Activated CD4-positive, alpha-beta memory T cell treated with anti-CD3 and anti-CD28 coated beads, Interleukin-2, amount 10 ng/mL, durations not matched to agents 7 days and 5 days (primary cell): ENCODE results near the gene ANXA11. TPM values are rescaled to one million over a fixed set of nuclear protein-coding genes. Genes with fewer than 3 reads are reported as not detected.
"Not testable (repeated sequence)": the region's sequence is repeated elsewhere in the genome, so short reads cannot be mapped to it uniquely, and the experiment has no call there.

Source experiments
- CTCF ChIA-PET: fragments of 350-600 bp; sonication (Branson Sonifier 250); formaldehyde crosslinking; loops from one replicate; lab custom pipeline; 2021; ENCODE audit warnings: antibody characterized with exemption, inconsistent platforms; lab: Charles Lee
- POLR2A ChIA-PET: fragments of 350-600 bp; sonication (Branson Sonifier 250); formaldehyde crosslinking; loops from one replicate; lab custom pipeline; 2021; ENCODE audit warnings: antibody characterized with exemption; lab: Charles Lee
- DNase-seq: peaks from one replicate; pipeline ENCODE4 v3.0.0-alpha.2; 2020
- H3K27ac Mint-ChIP-seq: one replicate; pipeline ENCODE4 v1.8.0; 2021; ENCODE audit warnings: mild to moderate bottlenecking, mixed read lengths
- H3K27me3 Mint-ChIP-seq: one replicate; pipeline ENCODE4 v1.8.0; 2021; ENCODE audit warnings: mixed read lengths
- H3K36me3 Mint-ChIP-seq: one replicate; pipeline ENCODE4 v1.8.0; 2021; ENCODE audit warnings: low read depth, mixed read lengths
- H3K4me1 Mint-ChIP-seq: one replicate; pipeline ENCODE4 v1.8.0; 2021; ENCODE audit warnings: mixed read lengths
- H3K4me3 Mint-ChIP-seq: one replicate; pipeline ENCODE4 v1.8.0; 2021; ENCODE audit warnings: mild to moderate bottlenecking, mixed read lengths
- H3K9me3 Mint-ChIP-seq: one replicate; pipeline ENCODE4 v1.8.0; 2021; ENCODE audit warnings: mixed read lengths
- total RNA-seq, 2 experiments: library from RNA; stranded (reverse); gene quantifications; one replicate each; pipeline ENCODE4 v1.2.3, GENCODE V29; 2021

Gene ANXA11
- total RNA-seq, 2 experiments from 2014 or later: 271 to 273 TPM

DNA sequence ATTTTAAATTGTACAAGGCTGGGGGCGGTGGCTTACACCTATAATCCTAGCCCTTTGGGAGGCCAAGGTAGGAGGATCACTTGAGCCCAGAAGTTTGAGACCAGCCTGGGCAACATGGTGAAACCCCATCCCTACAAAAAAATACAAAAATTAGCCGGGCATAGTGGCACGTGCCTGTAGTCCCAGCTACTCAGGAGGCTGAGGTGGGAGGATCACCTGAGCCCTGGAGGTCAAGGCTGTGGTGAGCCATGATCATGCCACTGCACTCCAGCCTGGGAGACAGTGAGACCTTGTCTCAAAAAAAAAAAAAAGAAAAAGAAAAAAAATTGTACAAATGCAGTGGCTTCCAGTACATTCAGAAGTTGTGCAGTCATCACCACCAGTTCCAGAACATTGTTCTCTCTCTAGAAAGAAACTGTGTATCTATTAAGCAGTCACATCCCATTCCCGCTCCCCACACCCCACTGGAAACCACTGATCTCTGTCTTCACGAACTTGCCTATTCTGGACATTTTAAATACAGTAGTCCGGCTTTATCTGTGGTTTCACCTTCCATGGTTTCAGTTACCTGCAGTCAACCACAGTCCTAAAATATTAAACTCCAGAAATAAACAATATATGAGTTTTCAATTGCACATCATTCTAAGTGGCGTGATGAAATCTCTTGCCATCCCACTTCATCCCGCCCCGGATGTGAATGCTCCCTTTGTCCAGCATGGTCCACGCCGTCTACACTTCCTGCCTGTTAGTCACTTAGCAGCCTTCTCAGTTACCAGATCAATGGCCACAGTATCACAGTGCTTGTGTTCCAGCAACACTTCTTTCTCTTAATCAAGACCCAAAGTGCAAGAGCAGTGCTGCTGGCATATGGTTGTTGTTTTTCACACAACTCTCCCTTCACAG is 59.7 kb downstream of the ANXA11 start:
- ChIA-PET POLR2A (interaction anchor here (1.0 to 2.8 kb wide), 5 partner anchors 58 to 77 kb away, joined by 3 to 22 read pairs (median 9); partner anchors contain the start of gene ANXA11), CTCF (interaction anchor here (0.7 to 7.4 kb wide), 8 partner anchors 43 to 77 kb away, joined by 3 to 138 read pairs (median 7); partner anchors contain the start of gene ANXA11)
- Mint-ChIP-seq H3K36me3 (peaks cover 24% of the 10 kb centered on the region), H3K4me1 (peaks cover 22% of the 10 kb centered on the region), H3K27ac (peak overlapping the region; percentile 32), H3K27me3 (peaks cover 11% of the 10 kb centered on the region)
- not testable (repeated sequence) for DNase-seq, H3K4me3 Mint-ChIP-seq, H3K9me3 Mint-ChIP-seq

DNA sequence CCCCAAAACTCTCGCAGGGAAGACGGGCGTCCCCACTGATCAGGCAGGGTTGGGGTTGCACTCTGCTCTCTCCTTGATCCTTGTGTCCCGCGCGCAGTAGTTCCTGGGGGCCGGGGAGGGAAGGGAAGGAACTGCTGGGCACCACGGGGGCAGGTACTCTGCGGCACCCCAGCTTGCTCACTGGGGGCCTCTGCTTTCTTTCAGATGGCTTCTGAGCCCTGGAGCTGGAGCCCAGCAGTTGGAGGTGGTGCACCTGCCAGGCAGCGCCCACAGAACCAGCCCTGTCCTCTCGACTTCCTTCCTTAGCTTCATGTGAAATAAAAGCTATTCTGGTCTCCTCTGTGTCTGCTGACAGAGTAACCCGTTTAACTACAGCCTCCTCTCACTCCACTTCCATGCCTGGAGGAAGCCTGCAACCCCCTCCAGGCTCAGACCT is 60.6 kb downstream of the ANXA11 start:
- CTCF ChIA-PET: interaction anchor here (0.8 to 7.4 kb wide), 18 partner anchors 13 to 172 kb away, joined by 3 to 138 read pairs (median 5); partner anchors contain the start of gene ANXA11
- peaks cover 17% of the 10 kb centered on the region for H3K36me3 Mint-ChIP-seq
- peaks cover 22% of the 10 kb centered on the region for H3K4me1 Mint-ChIP-seq
- H3K27me3 Mint-ChIP-seq: peaks cover 17% of the 10 kb centered on the region
- peak; percentile 39 for DNase-seq
- peak overlapping the region; percentile 72 for H3K4me3 Mint-ChIP-seq
- POLR2A ChIA-PET: interaction anchor here (1.0 to 2.8 kb wide), 9 partner anchors 13 to 108 kb away, joined by 3 to 22 read pairs (median 5); partner anchors contain the start of gene ANXA11
- peak overlapping the region; percentile 76 for H3K27ac Mint-ChIP-seq
- H3K9me3 Mint-ChIP-seq: no peaks in the 10 kb centered on the region

DNA sequence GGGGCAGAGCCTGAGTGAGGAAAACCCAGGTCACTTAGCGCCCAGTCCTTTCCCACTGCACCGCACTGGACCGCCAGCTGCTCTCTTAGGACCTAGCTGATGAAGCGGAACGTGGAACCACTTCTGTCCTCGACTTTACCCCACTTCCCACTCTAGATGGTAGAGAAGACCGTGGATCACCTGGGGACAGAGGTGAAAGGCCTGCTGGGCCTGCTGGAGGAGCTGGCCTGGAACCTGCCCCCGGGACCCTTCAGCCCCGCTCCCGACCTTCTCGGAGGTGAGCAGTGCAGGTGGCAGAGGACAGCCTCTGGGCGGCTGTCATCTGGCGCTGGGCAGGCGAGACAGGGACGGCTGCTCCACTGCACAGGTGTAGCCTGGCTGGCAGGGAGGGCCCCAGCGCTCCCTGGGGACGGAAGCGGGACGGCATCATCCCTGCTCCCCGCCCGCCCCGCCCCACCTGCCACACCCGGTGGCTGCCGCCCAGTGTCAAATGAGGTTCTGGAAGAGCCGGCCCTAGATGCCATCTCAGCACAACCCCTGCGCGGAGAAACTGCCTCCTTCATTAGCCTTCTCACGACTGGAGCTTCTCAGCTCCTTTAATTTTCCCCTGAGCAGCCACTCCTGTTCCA is 61.2 kb downstream of the ANXA11 start:
- ChIA-PET POLR2A (interaction anchor here (0.9 to 2.8 kb wide), 10 partner anchors 13 to 117 kb away, joined by 3 to 22 read pairs (median 4); partner anchors contain the start of gene ANXA11), CTCF (interaction anchor here (0.6 to 7.4 kb wide), 27 partner anchors 9 to 171 kb away, joined by 3 to 138 read pairs (median 4); partner anchors contain the start of genes ANXA11 and TMEM254)
- peak overlapping the region; percentile 72 for H3K4me3 Mint-ChIP-seq
- DNase-seq: peak; percentile 49
- H3K27ac Mint-ChIP-seq: peak overlapping the region; percentile 76
- peaks cover 11% of the 10 kb centered on the region for H3K36me3 Mint-ChIP-seq
- H3K27me3 Mint-ChIP-seq: peaks cover 19% of the 10 kb centered on the region
- H3K9me3 Mint-ChIP-seq: no peaks in the 10 kb centered on the region
- peaks cover 22% of the 10 kb centered on the region for H3K4me1 Mint-ChIP-seq

DNA sequence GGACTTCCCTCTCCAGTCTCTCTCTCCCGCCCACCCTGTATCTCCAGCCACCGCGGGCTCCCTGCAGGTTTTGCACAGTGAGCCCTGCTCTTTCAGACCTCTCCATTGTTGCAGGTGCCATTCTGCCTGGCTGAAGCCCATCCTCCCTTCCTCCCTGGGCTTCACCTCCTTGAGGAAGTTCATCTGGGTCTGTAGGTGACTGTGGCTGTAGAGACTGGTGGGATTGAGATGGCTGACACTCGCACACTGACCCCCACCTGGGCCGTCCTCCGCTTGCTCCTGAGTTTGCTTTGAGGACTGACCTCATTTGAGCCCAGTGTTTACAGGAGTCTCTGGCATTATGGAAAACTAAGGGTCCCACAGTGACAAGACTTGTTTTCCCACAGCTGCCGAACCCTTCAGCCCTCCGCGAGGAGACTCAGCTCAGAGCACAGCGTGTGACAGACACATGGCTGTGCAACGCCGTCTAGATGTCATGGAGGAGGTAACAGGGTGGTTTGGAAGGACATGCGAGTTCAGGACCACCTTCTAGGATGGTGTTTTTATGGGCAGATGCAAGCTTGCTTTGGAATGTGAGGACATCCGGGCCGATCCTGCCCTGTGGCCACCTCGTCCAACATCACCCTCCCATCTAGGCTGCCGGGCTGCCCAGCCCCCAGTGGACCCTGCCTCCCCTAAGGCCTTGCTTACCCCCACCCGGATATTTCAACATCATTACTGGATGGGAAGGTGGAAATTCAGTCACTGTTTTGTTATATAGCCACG is 63.5 kb downstream of the ANXA11 start:
- DNase-seq: no peak
- Mint-ChIP-seq H3K9me3 (no peaks in the 10 kb centered on the region), H3K27me3 (peaks cover 20% of the 10 kb centered on the region), H3K4me1 (peaks cover 21% of the 10 kb centered on the region), H3K4me3 (no peak overlapping the region), H3K27ac (no peak overlapping the region), H3K36me3 (no peaks in the 10 kb centered on the region)
- CTCF ChIA-PET: interaction anchor here (0.9 to 7.4 kb wide), 4 partner anchors 10 to 118 kb away, joined by 3 to 138 read pairs (median 3); no protein-coding TSS in a partner anchor
- POLR2A ChIA-PET: no interaction called here

DNA sequence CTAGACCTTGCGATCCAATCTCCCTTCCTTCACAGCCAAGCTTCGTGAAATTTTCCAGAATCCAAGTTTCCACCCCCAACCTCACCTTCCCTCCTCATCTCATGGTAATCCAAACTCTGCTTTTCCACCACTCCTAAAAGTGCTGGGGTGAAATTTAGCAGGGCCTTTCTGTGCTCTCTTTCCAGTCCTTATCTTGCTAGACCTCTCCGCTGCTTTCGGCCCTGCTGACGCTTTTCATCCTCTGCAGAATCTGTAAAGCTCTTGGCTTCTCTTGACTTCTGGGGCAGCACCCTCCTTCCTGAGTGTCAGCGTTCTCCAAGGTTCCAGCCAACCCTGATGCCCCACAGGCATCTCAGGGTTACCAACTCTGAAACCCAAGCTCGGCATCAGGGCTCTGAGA is 65.1 kb downstream of the ANXA11 start:
- Mint-ChIP-seq H3K36me3 (no peaks in the 10 kb centered on the region), H3K9me3 (no peaks in the 10 kb centered on the region), H3K4me3 (no peak overlapping the region), H3K27me3 (peaks cover 20% of the 10 kb centered on the region), H3K27ac (no peak overlapping the region), H3K4me1 (peaks cover 15% of the 10 kb centered on the region)
- DNase-seq: no peak
- ChIA-PET CTCF (interaction anchor here (0.7 to 7.4 kb wide), 2 partner anchors 61 to 81 kb away, joined by 4 to 138 read pairs; no protein-coding TSS in a partner anchor), POLR2A (no interaction called here)

DNA sequence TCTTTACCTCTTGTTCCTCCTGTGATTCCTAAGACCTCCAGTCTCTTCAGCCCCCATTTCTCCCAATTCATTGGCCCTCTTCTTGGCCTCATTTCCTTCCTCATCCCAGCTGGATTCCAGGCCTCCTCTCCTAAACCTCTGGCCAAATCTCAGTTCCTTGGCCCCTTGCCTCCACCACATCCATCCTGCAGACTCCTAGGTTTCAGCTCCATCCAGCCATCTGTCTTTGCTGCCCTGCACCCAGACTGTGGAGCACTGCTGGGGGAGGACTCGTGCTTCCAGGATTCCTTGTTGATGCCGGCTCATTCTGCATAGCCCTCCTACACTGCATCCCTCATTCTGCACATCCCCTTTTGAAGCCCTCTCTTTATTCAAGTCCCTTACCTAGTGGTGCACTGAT is 66.1 kb downstream of the ANXA11 start:
- CTCF ChIA-PET: interaction anchor here (0.7 to 7.4 kb wide), 2 partner anchors 60 to 82 kb away, joined by 4 to 138 read pairs; no protein-coding TSS in a partner anchor
- H3K27ac Mint-ChIP-seq: no peak overlapping the region
- no peak overlapping the region for H3K4me3 Mint-ChIP-seq
- peaks cover 6% of the 10 kb centered on the region for H3K4me1 Mint-ChIP-seq
- H3K36me3 Mint-ChIP-seq: no peaks in the 10 kb centered on the region
- POLR2A ChIA-PET: no interaction called here
- H3K9me3 Mint-ChIP-seq: no peaks in the 10 kb centered on the region
- H3K27me3 Mint-ChIP-seq: peaks cover 24% of the 10 kb centered on the region
- DNase-seq: no peak

DNA sequence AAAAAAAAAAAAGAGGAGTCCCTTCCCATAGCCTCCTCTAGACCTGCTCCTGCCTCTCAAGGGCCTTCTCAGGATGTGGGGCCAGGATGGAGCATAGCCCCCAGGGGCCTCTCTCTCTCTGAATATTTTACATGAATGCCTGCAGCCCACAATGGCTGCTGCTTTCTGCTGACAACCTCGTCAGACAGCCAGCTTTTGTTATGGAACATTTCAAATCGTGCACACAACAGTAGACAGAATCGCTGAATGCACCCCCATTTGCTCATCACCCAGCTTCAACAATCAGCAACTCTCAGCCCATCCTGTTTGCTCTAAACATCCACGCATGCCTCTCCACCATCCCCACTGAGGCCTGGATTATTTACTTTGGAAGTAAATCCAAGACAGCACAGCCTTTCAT is 67.4 kb downstream of the ANXA11 start:
- ChIA-PET POLR2A (no interaction called here), CTCF (interaction anchor here (0.9 to 7.4 kb wide), 2 partner anchors 8 to 83 kb away, joined by 3 to 138 read pairs; no protein-coding TSS in a partner anchor)
- Mint-ChIP-seq H3K4me1 (peaks cover 1% of the 10 kb centered on the region), H3K27ac (no peak overlapping the region), H3K9me3 (no peaks in the 10 kb centered on the region), H3K27me3 (peaks cover 32% of the 10 kb centered on the region), H3K36me3 (no peaks in the 10 kb centered on the region), H3K4me3 (no peak overlapping the region)
- no peak for DNase-seq

DNA sequence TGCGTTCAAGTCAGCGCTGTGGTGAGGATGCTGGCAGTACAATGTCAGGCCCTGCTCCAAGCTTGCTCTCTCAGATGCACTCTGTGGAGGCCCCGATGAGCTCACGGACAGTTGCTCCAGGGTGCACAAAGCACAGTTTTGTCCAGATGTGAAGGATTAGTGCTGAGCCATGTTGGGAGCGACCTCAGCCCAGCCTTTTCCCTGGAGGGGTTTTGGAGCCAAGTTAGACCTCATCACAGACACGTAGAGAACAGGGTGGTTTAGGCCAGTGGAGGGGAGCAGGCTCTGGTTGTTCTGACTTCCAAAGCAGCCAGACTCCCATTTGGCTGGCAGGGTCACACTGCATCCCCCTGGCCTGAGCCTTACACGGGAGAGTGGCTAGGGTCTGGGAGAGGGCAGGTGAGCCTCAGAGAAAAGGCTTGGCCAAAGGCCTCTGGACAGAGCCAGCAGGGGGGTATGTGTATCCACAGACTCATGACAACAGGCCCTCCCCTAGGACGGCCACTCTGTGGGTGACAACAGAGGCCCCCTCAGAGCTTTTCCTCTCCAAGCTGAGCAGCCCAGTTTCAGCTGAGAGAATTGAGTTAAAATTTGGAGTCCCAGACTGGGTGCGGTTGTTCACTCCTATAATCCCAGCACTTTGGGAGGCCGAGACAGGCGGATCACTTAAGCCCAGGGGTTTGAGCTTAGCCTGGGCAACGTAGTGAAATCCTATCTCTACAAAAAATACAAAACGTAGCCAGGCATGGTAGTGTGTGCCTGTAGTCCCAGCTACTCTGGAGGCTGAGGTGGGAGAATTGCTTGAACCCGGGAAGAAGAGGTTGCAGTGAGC is 68.1 kb downstream of the ANXA11 start:
- POLR2A ChIA-PET: no interaction called here
- peaks cover 36% of the 10 kb centered on the region for H3K27me3 Mint-ChIP-seq
- peaks cover 3% of the 10 kb centered on the region for H3K4me1 Mint-ChIP-seq
- no peak for DNase-seq
- H3K27ac Mint-ChIP-seq: no peak overlapping the region
- H3K9me3 Mint-ChIP-seq: no peaks in the 10 kb centered on the region
- no peak overlapping the region for H3K4me3 Mint-ChIP-seq
- CTCF ChIA-PET: interaction anchor here (0.6 kb wide), 1 partner anchor 58 kb away, joined by 4 read pairs; no protein-coding TSS in a partner anchor
- H3K36me3 Mint-ChIP-seq: no peaks in the 10 kb centered on the region

DNA sequence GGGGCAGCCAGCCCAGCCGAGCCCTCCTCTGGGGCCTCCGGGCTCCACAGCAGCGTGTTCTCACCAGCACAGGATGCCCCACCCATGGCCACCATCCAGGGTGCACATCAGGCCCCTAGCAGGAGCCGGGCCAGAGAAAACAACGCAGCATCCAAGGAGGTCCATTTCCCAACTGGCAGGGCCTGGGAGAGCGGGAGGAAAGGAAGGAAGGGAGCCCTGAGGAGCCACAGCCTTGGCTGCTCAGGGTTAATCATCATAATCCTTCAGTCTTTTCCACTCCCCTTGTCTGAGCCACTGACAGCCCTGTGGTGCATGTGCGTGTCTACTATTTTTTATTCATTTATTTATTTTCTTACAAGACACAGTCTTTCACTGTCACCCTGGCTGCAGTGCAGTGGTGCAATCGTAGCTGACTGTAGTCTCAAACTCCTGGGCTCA is 69.2 kb downstream of the ANXA11 start:
- DNase-seq: no peak
- POLR2A ChIA-PET: no interaction called here
- no peak overlapping the region for H3K4me3 Mint-ChIP-seq
- H3K27ac Mint-ChIP-seq: no peak overlapping the region
- H3K4me1 Mint-ChIP-seq: peaks cover 3% of the 10 kb centered on the region
- CTCF ChIA-PET: no interaction called here
- no peaks in the 10 kb centered on the region for H3K9me3 Mint-ChIP-seq
- no peaks in the 10 kb centered on the region for H3K36me3 Mint-ChIP-seq
- peaks cover 41% of the 10 kb centered on the region for H3K27me3 Mint-ChIP-seq

DNA sequence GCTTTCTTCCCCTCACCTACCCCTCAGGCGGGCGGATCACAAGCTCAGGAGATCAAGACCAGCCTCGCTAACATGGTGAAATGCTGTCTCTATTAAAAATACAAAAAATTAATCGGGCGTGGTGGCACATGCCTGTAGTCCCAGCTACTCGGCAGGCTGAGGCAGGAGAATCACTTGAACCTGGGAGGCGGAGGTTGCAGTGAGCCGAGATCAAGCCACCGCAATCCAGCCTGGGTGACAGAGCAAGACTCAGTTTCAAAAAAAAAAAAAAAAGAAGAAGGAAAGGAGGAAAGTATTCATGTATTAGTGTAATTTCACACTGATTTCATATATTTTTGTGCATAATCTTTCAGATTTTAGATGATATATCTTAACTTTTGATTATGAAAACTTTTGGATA is 71.7 kb downstream of the ANXA11 start:
- POLR2A ChIA-PET, H3K36me3 Mint-ChIP-seq, DNase-seq, H3K4me3 Mint-ChIP-seq, H3K4me1 Mint-ChIP-seq, CTCF ChIA-PET, H3K27ac Mint-ChIP-seq, H3K9me3 Mint-ChIP-seq: not testable (repeated sequence)
- peaks cover 31% of the 10 kb centered on the region for H3K27me3 Mint-ChIP-seq

DNA sequence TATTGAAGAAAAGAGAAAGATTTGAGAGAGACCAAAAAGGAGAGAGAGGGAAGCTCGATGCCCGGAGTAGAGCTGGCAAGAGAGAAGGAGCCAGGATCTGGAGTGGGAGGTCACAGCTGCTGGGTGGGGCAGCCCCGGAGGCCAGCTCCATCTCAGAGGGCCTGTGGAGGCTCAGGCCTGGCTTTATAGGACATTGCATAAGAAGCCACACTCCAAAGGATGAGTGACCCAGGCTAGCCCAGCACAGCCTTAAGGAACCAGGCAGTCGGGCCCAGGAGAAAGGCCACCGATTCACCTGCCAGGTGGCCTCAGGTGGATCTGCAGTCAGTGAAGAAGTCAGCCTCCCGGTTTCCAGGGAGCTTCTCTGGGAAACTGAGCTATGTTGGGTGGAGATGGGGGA is 72.1 kb downstream of the ANXA11 start:
- DNase-seq: no peak
- H3K4me3 Mint-ChIP-seq: no peak overlapping the region
- H3K27ac Mint-ChIP-seq: no peak overlapping the region
- H3K36me3 Mint-ChIP-seq: no peaks in the 10 kb centered on the region
- POLR2A ChIA-PET: no interaction called here
- H3K4me1 Mint-ChIP-seq: peaks cover 3% of the 10 kb centered on the region
- peaks cover 31% of the 10 kb centered on the region for H3K27me3 Mint-ChIP-seq
- CTCF ChIA-PET: no interaction called here
- H3K9me3 Mint-ChIP-seq: no peaks in the 10 kb centered on the region
